Adrenal gland (tissue), 12 donors: ENCODE results near the gene ARHGAP33. TPM values are rescaled to one million over a fixed set of nuclear protein-coding genes. Genes with fewer than 3 reads are reported as not detected.
"Not testable (repeated sequence)": the region's sequence is repeated elsewhere in the genome, so short reads cannot be mapped to it uniquely, and the experiment has no call there.

ENCODE experiments used
- DNase-seq, 7 donors: peaks; one replicate each; pipeline ENCODE4 v3.0.0-alpha.2; 2019 to 2020
- H3K27ac ChIP-seq, 5 donors: fragments of 200-600 bp; sonication (generic) in 4 of 5; 1 replicate in 3 of 5; 2 replicates in 2 of 5; pipeline versions ENCODE4 v1.5.1 to v1.8.0; 2016 to 2020; ENCODE audit warnings: mild to moderate bottlenecking in 1 of 5
- H3K27me3 ChIP-seq: fragments of 200-600 bp; 2 replicates; pipeline ENCODE4 v1.8.0; 2021
- H3K36me3 ChIP-seq, 2 donors: fragments of 200-600 bp; replicated peaks in 1 of 2; 1 replicate in 1 of 2; 2 replicates in 1 of 2; pipeline versions ENCODE4 v1.5.1 to v1.8.0; 2018 to 2022
- H3K4me1 ChIP-seq, 2 donors: fragments of 200-600 bp; replicated peaks in 1 of 2; 1 replicate in 1 of 2; 2 replicates in 1 of 2; pipeline versions ENCODE4 v1.5.1 to v1.8.0; 2018 to 2021
- H3K4me3 ChIP-seq, 4 donors: fragments of 200-600 bp; sonication (generic) in 3 of 4; one replicate each; pipeline ENCODE4 v1.5.1; 2016 to 2018
- H3K9me3 ChIP-seq, 3 donors: fragments of 200-600 bp; sonication (generic) in 1 of 3; replicated peaks in 1 of 3; 1 replicate in 2 of 3; 2 replicates in 1 of 3; pipeline versions ENCODE4 v1.5.1 to v1.8.0; 2016 to 2021
- CTCF ChIP-seq, 6 experiments: fragments of 450-650 bp in 4 of 6; fragments of 200-600 bp in 2 of 6; sonication (generic) in 1 of 6; IDR thresholded peaks; 1 replicate in 5 of 6; 2 replicates in 1 of 6; pipeline versions ENCODE4 v1.5.1 to v1.8.0; 2016 to 2021; ENCODE audit warnings: antibody characterized with exemption in 6 of 6, mild to moderate bottlenecking in 2 of 6, moderate library complexity in 1 of 6
- POLR2A ChIP-seq, 2 donors: fragments of 450-650 bp; IDR thresholded peaks; one replicate each; pipeline ENCODE4 v1.6.1; 2017; ENCODE audit warnings: antibody characterized with exemption in 2 of 2, mild to moderate bottlenecking in 2 of 2, moderate library complexity in 1 of 2
- WGBS, 4 donors: extraction: QIAGEN DNeasy Blood & Tissue Kit in 2 of 4; methylation state at CpG; one replicate each; pipeline versions ENCODE4 v1.1.5 to v1.1.7; 2013 to 2017; 5-methylcytosine and 5-hydroxymethylcytosine counted together
- intact Hi-C, 2 donors: fragments of 100-400 bp; cut with DNase I; formaldehyde crosslinking; loops; one replicate each; pipeline versions ENCODE4 v1.14.1 to v1.15.0; 2022 to 2023
- polyA plus RNA-seq, 3 donors: library from polyadenylated mRNA; stranded (reverse); fragments of 200-250 nt in 2 of 3; fragments of 350-450 nt in 1 of 3; fragmentation: Illumina TruSeq in 1 of 3; extraction: RNeasy Lipid Tissue Mini Kit (QIAGEN cat#74804) in 1 of 3; gene quantifications; one replicate each; pipeline ENCODE4 v1.2.3, GENCODE V29; 2013 to 2014
- total RNA-seq, 9 donors: library from RNA; depleted of rRNA in 4 of 9; stranded (reverse); fragments of >200 nt in 4 of 9; fragments of 120-200 nt in 1 of 9; fragmentation: NEBNext Ultra II Directional in 1 of 9; extraction: Animal tissue kit (Norgen Biotek cat#: 25700) in 1 of 9; gene quantifications; one replicate each; pipeline versions ENCODE4 v1.1.0 to v1.2.4, GENCODE V29; 2013 to 2023
- donor health status: healthy with polysubstance abuse.
- donor health status: Bipolar disorder and iron deficiency.
- donor health status: DM: yes; HTN: yes; CAD: no.
- donor health status: DM: no; HTN: no; CAD: no.
- donor health status: DM: no; HTN: no; CAD: no.
- donor health status: DM: yes; HTN: yes; CAD: no.

Gene ARHGAP33
- total and polyA plus RNA-seq, 12 donors: 0.54 to 90.3 (median 5.5) TPM

GRCh38 chr19:35832054-35832453 lies 56.7 kb downstream of the ARHGAP33 start:
- Histone ChIP-seq H3K4me1 (no peaks in the 10 kb centered on the region), H3K27ac (no peak overlapping the region), H3K27me3 (peaks cover 7% of the 10 kb centered on the region), H3K9me3 (no peaks in the 10 kb centered on the region), H3K36me3 (no peaks in the 10 kb centered on the region), H3K4me3 (no peak overlapping the region)
- no peak for TF ChIP-seq POLR2A (IDR thresholded peaks at IDR 0.05)
- TF ChIP-seq CTCF (IDR thresholded peaks at IDR 0.05): no peak
- intact Hi-C loops: no loop called here
- 42 to 59% (median 50%) methylated on average over 3 to 4 of the region's 4 CpGs for whole genome bisulfite sequencing, 4 donors
- no peak for DNase-seq

GRCh38 chr19:35833972-35834371 lies 58.6 kb downstream of the ARHGAP33 start:
- TF ChIP-seq POLR2A (IDR thresholded peaks at IDR 0.05): no peak
- Histone ChIP-seq H3K4me1 (no peaks in the 10 kb centered on the region), H3K36me3 (no peaks in the 10 kb centered on the region), H3K27me3 (peaks cover 7% of the 10 kb centered on the region), H3K4me3 (no peak overlapping the region), H3K27ac (no peak overlapping the region), H3K9me3 (no peaks in the 10 kb centered on the region)
- 41 to 61% (median 49%) methylated on average over 4 to 7 of the region's 7 CpGs for WGBS, 4 donors
- no peak for DNase-seq
- intact Hi-C loops: no loop called here

- H3K36me3 ChIP-seq, H3K27me3 ChIP-seq, H3K4me3 ChIP-seq, DNase-seq, H3K4me1 ChIP-seq, H3K9me3 ChIP-seq, intact Hi-C loops, H3K27ac ChIP-seq: not testable (repeated sequence)
- WGBS, 4 donors: 49 to 53% (median 52%) methylated on average over 11 of the region's 11 CpGs
These were observed 60.7 kb downstream of the ARHGAP33 start for GRCh38 chr19:35836096-35836495.

Other genes with a start within 250 kb of the ARHGAP33 start
- gene SBSN, start 247.3 kb upstream of the ARHGAP33 start, total RNA-seq: not detected
- under 1 TPM in 1 of 3 donors, not detected in 2; 0.77 TPM for gene SBSN, start 247.3 kb upstream of the ARHGAP33 start, polyA plus RNA-seq
- not detected for gene GAPDHS, start 242.1 kb upstream of the ARHGAP33 start, total RNA-seq
- gene GAPDHS, start 242.1 kb upstream of the ARHGAP33 start, polyA plus RNA-seq: not detected
- 100 to 1,000 TPM; 139 to 261 (median 173) TPM for gene TMEM147, start 229.9 kb upstream of the ARHGAP33 start, total RNA-seq
- gene TMEM147, start 229.9 kb upstream of the ARHGAP33 start, polyA plus RNA-seq: 100 to 1,000 TPM in 2 of 3 donors, 10 to 100 TPM in 1; 86.5 to 215 (median 188) TPM
- 10 to 100 TPM in 3 of 9 donors, 1 to 10 TPM in 6; 2.2 to 60.4 (median 7.3) TPM for gene ATP4A, start 211.9 kb upstream of the ARHGAP33 start, total RNA-seq
- 10 to 100 TPM in 1 of 3 donors, 1 to 10 TPM in 2; 6.5 to 63.5 (median 7.6) TPM for gene ATP4A, start 211.9 kb upstream of the ARHGAP33 start, polyA plus RNA-seq
- gene PMIS2, start 189.4 kb upstream of the ARHGAP33 start, total RNA-seq: under 1 TPM in 2 of 9 donors, not detected in 7; 0.61 to 0.81 TPM
- not detected for gene PMIS2, start 189.4 kb upstream of the ARHGAP33 start, polyA plus RNA-seq
- 10 to 100 TPM in 5 of 9 donors, 1 to 10 TPM in 4; 6.2 to 22.4 (median 10.3) TPM for gene HAUS5, start 162.8 kb upstream of the ARHGAP33 start, total RNA-seq
- 10 to 100 TPM in 2 of 3 donors, 1 to 10 TPM in 1; 5.2 to 38.2 (median 20.7) TPM for gene HAUS5, start 162.8 kb upstream of the ARHGAP33 start, polyA plus RNA-seq
- gene RBM42, start 146.5 kb upstream of the ARHGAP33 start, total RNA-seq: 10 to 100 TPM; 42.6 to 92.9 (median 74.6) TPM
- 100 to 1,000 TPM in 1 of 3 donors, 10 to 100 TPM in 2; 23.9 to 107 (median 80.7) TPM for gene RBM42, start 146.5 kb upstream of the ARHGAP33 start, polyA plus RNA-seq
- 1 to 10 TPM in 6 of 9 donors, under 1 TPM in 1, not detected in 2; 0.96 to 2.6 (median 2.1) TPM for gene ETV2, start 133.8 kb upstream of the ARHGAP33 start, total RNA-seq
- 1 to 10 TPM in 2 of 3 donors, under 1 TPM in 1; 0.38 to 5.3 (median 5.0) TPM for gene ETV2, start 133.8 kb upstream of the ARHGAP33 start, polyA plus RNA-seq
- 100 to 1,000 TPM; 289 to 694 (median 493) TPM for gene COX6B1, start 127.2 kb upstream of the ARHGAP33 start, total RNA-seq
- 1,000 to 10,000 TPM in 2 of 3 donors, 100 to 1,000 TPM in 1; 626 to 1,985 (median 1,187) TPM for gene COX6B1, start 127.2 kb upstream of the ARHGAP33 start, polyA plus RNA-seq
- gene UPK1A, start 109.0 kb upstream of the ARHGAP33 start, total RNA-seq: not detected
- gene UPK1A, start 109.0 kb upstream of the ARHGAP33 start, polyA plus RNA-seq: 1 to 10 TPM in 1 of 3 donors, not detected in 2; 1.2 TPM
- gene ZBTB32, start 71.0 kb upstream of the ARHGAP33 start, total RNA-seq: under 1 TPM in 1 of 9 donors, not detected in 8; 0.38 TPM
- under 1 TPM in 2 of 3 donors, not detected in 1; 0.27 to 0.40 TPM for gene ZBTB32, start 71.0 kb upstream of the ARHGAP33 start, polyA plus RNA-seq
- gene KMT2B, start 57.6 kb upstream of the ARHGAP33 start, total RNA-seq: 10 to 100 TPM in 8 of 9 donors, 1 to 10 TPM in 1; 6.6 to 41.8 (median 19.8) TPM
- 10 to 100 TPM; 10.1 to 97.3 (median 70.3) TPM for gene KMT2B, start 57.6 kb upstream of the ARHGAP33 start, polyA plus RNA-seq
- 10 to 100 TPM in 6 of 9 donors, 1 to 10 TPM in 3; 4.9 to 35.3 (median 13.8) TPM for gene IGFLR1, start 33.1 kb upstream of the ARHGAP33 start, total RNA-seq
- gene IGFLR1, start 33.1 kb upstream of the ARHGAP33 start, polyA plus RNA-seq: 10 to 100 TPM in 2 of 3 donors, 1 to 10 TPM in 1; 5.3 to 32.3 (median 21.5) TPM
- gene U2AF1L4, start 30.1 kb upstream of the ARHGAP33 start, total RNA-seq: 10 to 100 TPM; 14.8 to 55.0 (median 32.7) TPM
- 100 to 1,000 TPM in 2 of 3 donors, 10 to 100 TPM in 1; 30.3 to 255 (median 104) TPM for gene U2AF1L4, start 30.1 kb upstream of the ARHGAP33 start, polyA plus RNA-seq
- 100 to 1,000 TPM in 1 of 9 donors, 10 to 100 TPM in 8; 29.5 to 149 (median 71.0) TPM for gene PSENEN, start 29.9 kb upstream of the ARHGAP33 start, total RNA-seq
- gene PSENEN, start 29.9 kb upstream of the ARHGAP33 start, polyA plus RNA-seq: 100 to 1,000 TPM in 2 of 3 donors, 10 to 100 TPM in 1; 93.1 to 230 (median 174) TPM
- gene LIN37, start 27.0 kb upstream of the ARHGAP33 start, total RNA-seq: 10 to 100 TPM in 8 of 9 donors, 1 to 10 TPM in 1; 6.0 to 28.2 (median 12.5) TPM
- gene LIN37, start 27.0 kb upstream of the ARHGAP33 start, polyA plus RNA-seq: 100 to 1,000 TPM in 1 of 3 donors, 10 to 100 TPM in 2; 11.3 to 137 (median 75.9) TPM
- 100 to 1,000 TPM in 7 of 9 donors, 10 to 100 TPM in 2; 21.1 to 431 (median 164) TPM for gene HSPB6, start 18.5 kb upstream of the ARHGAP33 start, total RNA-seq
- 100 to 1,000 TPM; 524 to 932 (median 718) TPM for gene HSPB6, start 18.5 kb upstream of the ARHGAP33 start, polyA plus RNA-seq
- gene PROSER3, start 17.4 kb upstream of the ARHGAP33 start, total RNA-seq: 10 to 100 TPM in 5 of 9 donors, 1 to 10 TPM in 4; 4.4 to 18.5 (median 10.2) TPM
- 10 to 100 TPM in 2 of 3 donors, 1 to 10 TPM in 1; 7.0 to 27.3 (median 14.7) TPM for gene PROSER3, start 17.4 kb upstream of the ARHGAP33 start, polyA plus RNA-seq
- gene PRODH2, start 37.3 kb downstream of the ARHGAP33 start, total RNA-seq: under 1 TPM in 1 of 9 donors, not detected in 8; 0.46 TPM
- under 1 TPM in 1 of 3 donors, not detected in 2; 0.07 TPM for gene PRODH2, start 37.3 kb downstream of the ARHGAP33 start, polyA plus RNA-seq
- under 1 TPM in 1 of 9 donors, not detected in 8; 0.31 TPM for gene NPHS1, start 76.9 kb downstream of the ARHGAP33 start, total RNA-seq
- gene NPHS1, start 76.9 kb downstream of the ARHGAP33 start, polyA plus RNA-seq: not detected
- gene KIRREL2, start 81.3 kb downstream of the ARHGAP33 start, total RNA-seq: under 1 TPM in 4 of 9 donors, not detected in 5; 0.06 to 0.32 (median 0.11) TPM
- under 1 TPM; 0.03 to 0.24 (median 0.15) TPM for gene KIRREL2, start 81.3 kb downstream of the ARHGAP33 start, polyA plus RNA-seq
- 10 to 100 TPM in 4 of 9 donors, 1 to 10 TPM in 5; 1.0 to 68.7 (median 8.6) TPM for gene APLP1, start 93.0 kb downstream of the ARHGAP33 start, total RNA-seq
- gene APLP1, start 93.0 kb downstream of the ARHGAP33 start, polyA plus RNA-seq: 100 to 1,000 TPM in 1 of 3 donors, 10 to 100 TPM in 2; 77.4 to 278 (median 89.7) TPM
- gene NFKBID, start 125.0 kb downstream of the ARHGAP33 start, total RNA-seq: 10 to 100 TPM in 2 of 9 donors, 1 to 10 TPM in 7; 1.7 to 10.8 (median 6.7) TPM
- gene NFKBID, start 125.0 kb downstream of the ARHGAP33 start, polyA plus RNA-seq: 10 to 100 TPM in 2 of 3 donors, 1 to 10 TPM in 1; 1.5 to 18.9 (median 14.7) TPM
- 10 to 100 TPM in 5 of 9 donors, 1 to 10 TPM in 3, not detected in 1; 3.1 to 24.3 (median 10.3) TPM for gene HCST, start 127.0 kb downstream of the ARHGAP33 start, total RNA-seq
- 10 to 100 TPM in 2 of 3 donors, 1 to 10 TPM in 1; 2.8 to 97.2 (median 41.4) TPM for gene HCST, start 127.0 kb downstream of the ARHGAP33 start, polyA plus RNA-seq
- gene TYROBP, start 132.7 kb downstream of the ARHGAP33 start, total RNA-seq: 100 to 1,000 TPM in 7 of 9 donors, 10 to 100 TPM in 2; 11.8 to 323 (median 138) TPM
- 100 to 1,000 TPM in 2 of 3 donors, 10 to 100 TPM in 1; 83.9 to 291 (median 290) TPM for gene TYROBP, start 132.7 kb downstream of the ARHGAP33 start, polyA plus RNA-seq
- gene LRFN3, start 160.8 kb downstream of the ARHGAP33 start, total RNA-seq: 10 to 100 TPM in 7 of 9 donors, 1 to 10 TPM in 2; 1.7 to 23.3 (median 15.5) TPM
- 1 to 10 TPM; 3.7 to 8.4 (median 7.1) TPM for gene LRFN3, start 160.8 kb downstream of the ARHGAP33 start, polyA plus RNA-seq
- 10 to 100 TPM; 19.5 to 68.9 (median 25.2) TPM for gene SDHAF1, start 219.6 kb downstream of the ARHGAP33 start, total RNA-seq
- 10 to 100 TPM; 13.7 to 19.2 (median 15.9) TPM for gene SDHAF1, start 219.6 kb downstream of the ARHGAP33 start, polyA plus RNA-seq
- under 1 TPM in 6 of 9 donors, not detected in 3; 0.14 to 0.53 (median 0.45) TPM for gene SYNE4, start 233.2 kb downstream of the ARHGAP33 start, total RNA-seq
- 1 to 10 TPM in 1 of 3 donors, under 1 TPM in 2; 0.18 to 3.0 (median 0.67) TPM for gene SYNE4, start 233.2 kb downstream of the ARHGAP33 start, polyA plus RNA-seq
- 10 to 100 TPM; 16.8 to 30.6 (median 23.7) TPM for gene ALKBH6, start 238.6 kb downstream of the ARHGAP33 start, total RNA-seq
- gene ALKBH6, start 238.6 kb downstream of the ARHGAP33 start, polyA plus RNA-seq: 10 to 100 TPM; 18.5 to 39.8 (median 39.2) TPM